Fibroblast of pulmonary artery (primary cell): Measurements from ENCODE around the gene PITPNM3.

Experiments
- DNase-seq: peaks from one replicate; pipeline ENCODE4 v3.0.0-alpha.2; 2010; ENCODE audit warnings: low read depth
- H3K4me3 ChIP-seq: replicated peaks from 2 replicates; pipeline ENCODE4 v1.5.1; 2011; ENCODE audit warnings: low read depth, mild to moderate bottlenecking, control low read depth, low read length, moderate library complexity
- CTCF ChIP-seq: IDR thresholded peaks from 2 replicates; pipeline ENCODE4 v1.5.1; 2011; ENCODE audit warnings: mild to moderate bottlenecking, control low read depth, low read length, inconsistent platforms; ENCODE audit errors: missing control alignments

PITPNM3 gene

GRCh38 chr17:6502871-6503509 is 53.4 kb downstream of the PITPNM3 start:
- no peak for TF ChIP-seq CTCF
- H3K4me3 ChIP-seq: no peak overlapping the region
- no peak for DNase-seq

DNA sequence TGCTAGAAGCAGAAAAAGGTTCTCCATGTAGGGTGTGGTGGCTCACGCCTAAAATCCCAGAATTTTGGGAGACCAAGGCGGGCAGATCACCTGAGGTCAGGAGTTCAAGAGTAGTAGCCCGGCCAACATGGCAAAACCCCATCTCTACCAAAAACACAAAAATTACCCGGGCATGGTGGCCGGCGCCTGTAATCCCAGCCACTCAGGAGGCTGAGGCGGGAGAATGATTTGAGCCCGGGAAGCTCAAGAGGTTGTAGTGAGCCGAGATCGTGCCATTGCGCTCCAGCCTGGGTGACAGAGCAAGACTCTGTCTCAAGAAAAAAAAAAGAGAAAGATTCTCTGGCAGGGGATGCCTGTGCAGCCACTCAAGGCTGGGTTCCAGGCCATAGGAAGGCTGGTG is 54.2 kb downstream of the PITPNM3 start:
- H3K4me3 ChIP-seq: no peak overlapping the region
- TF ChIP-seq CTCF: no peak
- no peak for DNase-seq

GRCh38 chr17:6501359-6501758 is 55.0 kb downstream of the PITPNM3 start:
- H3K4me3 ChIP-seq: no peak overlapping the region
- TF ChIP-seq CTCF: no peak
- no peak for DNase-seq

- no peak for DNase-seq
These were observed 57.3 kb downstream of the PITPNM3 start for GRCh38 chr17:6498901-6499540.

GRCh38 chr17:6498356-6498755 is 58.0 kb downstream of the PITPNM3 start:
- no peak for DNase-seq
- TF ChIP-seq CTCF: no peak
- H3K4me3 ChIP-seq: no peak overlapping the region

More at GRCh38 chr17:6498901-6499540, 57.3 kb downstream of the PITPNM3 start:
- H3K4me3 ChIP-seq: no peak overlapping the region
- TF ChIP-seq CTCF: no peak

GRCh38 chr17:6497496-6498221 is 58.7 kb downstream of the PITPNM3 start:
- no peak overlapping the region for H3K4me3 ChIP-seq
- DNase-seq: no peak
- no peak for TF ChIP-seq CTCF
